Right forelimb (tissue), 1 donor: ENCODE measurements around the gene MAPKBP1.

Experiments used
- DNase-seq: peaks from one replicate; pipeline ENCODE4 v3.0.0-alpha.2; 2018

Gene MAPKBP1

GRCh38 chr15:41869770-41870688 lies 95.7 kb downstream of the MAPKBP1 start:
- DNase-seq = no peak

- DNase-seq = no peak
Observed at GRCh38 chr15:41870689-41871081, 96.4 kb downstream of the MAPKBP1 start.

- DNase-seq = no peak
Observed at GRCh38 chr15:41871175-41871905, 97.1 kb downstream of the MAPKBP1 start.

- no peak for DNase-seq
Observed at GRCh38 chr15:41872166-41872747, 98.0 kb downstream of the MAPKBP1 start.

GRCh38 chr15:41873711-41874110 lies 99.4 kb downstream of the MAPKBP1 start:
- no peak for DNase-seq

- DNase-seq = no peak
Observed at GRCh38 chr15:41874736-41875135, 100.5 kb downstream of the MAPKBP1 start.

- DNase-seq = no peak
Observed at GRCh38 chr15:41876007-41876406, 101.7 kb downstream of the MAPKBP1 start.

- DNase-seq = no peak
Observed at GRCh38 chr15:41876689-41877088, 102.4 kb downstream of the MAPKBP1 start.
